Thyroid gland (tissue), 4 donors: ENCODE data around the gene CD19.

ENCODE experiments used
- POLR2A ChIP-seq, 2 donors: fragments of 450-650 bp; IDR thresholded peaks; one replicate each; pipeline ENCODE4 v1.6.1; 2017; ENCODE audit warnings: antibody characterized with exemption in 2 of 2, mild to moderate bottlenecking in 2 of 2, moderate library complexity in 1 of 2
- TF ChIP-seq, protein P1 (sequence below), 6 experiments: fragments of 200-600 bp in 3 of 6; fragments of 450-650 bp in 3 of 6; sonication (generic) in 3 of 6; IDR thresholded peaks; one replicate each; pipeline ENCODE4 v1.5.1; 2016 to 2019; ENCODE audit warnings: antibody characterized with exemption in 6 of 6, mild to moderate bottlenecking in 2 of 6, inconsistent platforms in 1 of 6, moderate library complexity in 1 of 6

DNA sequence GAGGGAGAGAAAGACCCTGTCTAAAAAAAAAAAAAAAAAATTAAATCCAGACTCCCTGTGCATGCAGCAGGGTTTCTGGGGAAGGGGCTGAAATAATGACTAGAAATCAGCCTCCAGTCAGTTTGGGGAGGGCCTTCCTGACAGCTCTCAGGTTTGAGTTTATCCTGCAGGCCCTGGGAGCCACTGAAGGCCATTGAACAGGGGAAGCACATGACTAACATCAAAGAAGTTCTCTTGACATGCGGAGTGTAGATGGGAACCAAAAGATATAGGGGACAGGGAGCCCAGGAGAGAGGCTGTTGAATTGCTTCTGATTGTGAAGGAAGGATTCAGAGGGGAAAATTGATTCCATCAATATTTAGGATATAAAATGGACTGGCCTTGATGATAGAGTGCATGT is 4.0 kb upstream of the CD19 start:
- TF ChIP-seq, protein P1, sequence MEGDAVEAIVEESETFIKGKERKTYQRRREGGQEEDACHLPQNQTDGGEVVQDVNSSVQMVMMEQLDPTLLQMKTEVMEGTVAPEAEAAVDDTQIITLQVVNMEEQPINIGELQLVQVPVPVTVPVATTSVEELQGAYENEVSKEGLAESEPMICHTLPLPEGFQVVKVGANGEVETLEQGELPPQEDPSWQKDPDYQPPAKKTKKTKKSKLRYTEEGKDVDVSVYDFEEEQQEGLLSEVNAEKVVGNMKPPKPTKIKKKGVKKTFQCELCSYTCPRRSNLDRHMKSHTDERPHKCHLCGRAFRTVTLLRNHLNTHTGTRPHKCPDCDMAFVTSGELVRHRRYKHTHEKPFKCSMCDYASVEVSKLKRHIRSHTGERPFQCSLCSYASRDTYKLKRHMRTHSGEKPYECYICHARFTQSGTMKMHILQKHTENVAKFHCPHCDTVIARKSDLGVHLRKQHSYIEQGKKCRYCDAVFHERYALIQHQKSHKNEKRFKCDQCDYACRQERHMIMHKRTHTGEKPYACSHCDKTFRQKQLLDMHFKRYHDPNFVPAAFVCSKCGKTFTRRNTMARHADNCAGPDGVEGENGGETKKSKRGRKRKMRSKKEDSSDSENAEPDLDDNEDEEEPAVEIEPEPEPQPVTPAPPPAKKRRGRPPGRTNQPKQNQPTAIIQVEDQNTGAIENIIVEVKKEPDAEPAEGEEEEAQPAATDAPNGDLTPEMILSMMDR (IDR thresholded peaks at IDR 0.05), result no peak
- TF ChIP-seq POLR2A (IDR thresholded peaks at IDR 0.05), result no peak
